HG03457 (cell line): ENCODE data around the gene SPTBN5.

Experiments
- ATAC-seq: cut with Tn5 transposase; IDR thresholded peaks from one replicate; pipeline ENCODE4 v1.9.1; 2021; ENCODE audit warnings: moderate number of reproducible peaks; ENCODE audit not compliant: unreplicated experiment

The SPTBN5 gene

GRCh38 chr15:41885321-41885720, 8.5 kb downstream of the SPTBN5 start:
- ATAC-seq: no peak

- ATAC-seq: no peak
Observed at GRCh38 chr15:41884458-41884857, 9.4 kb downstream of the SPTBN5 start.

- ATAC-seq: no peak
Observed at GRCh38 chr15:41883484-41883825, 10.4 kb downstream of the SPTBN5 start.

GRCh38 chr15:41882689-41883483, 11.0 kb downstream of the SPTBN5 start:
- no peak for ATAC-seq

GRCh38 chr15:41881920-41882688, 11.7 kb downstream of the SPTBN5 start:
- no peak for ATAC-seq

- no peak for ATAC-seq
Observed at GRCh38 chr15:41881550-41881919, 12.3 kb downstream of the SPTBN5 start.

GRCh38 chr15:41881086-41881485, 12.8 kb downstream of the SPTBN5 start:
- no peak for ATAC-seq

- ATAC-seq: no peak
Observed at GRCh38 chr15:41880156-41880877, 13.5 kb downstream of the SPTBN5 start.

- ATAC-seq: no peak
Observed at GRCh38 chr15:41879321-41879845, 14.5 kb downstream of the SPTBN5 start.

GRCh38 chr15:41878355-41878699, 15.5 kb downstream of the SPTBN5 start:
- ATAC-seq: no peak

GRCh38 chr15:41877631-41878354, 16.1 kb downstream of the SPTBN5 start:
- no peak for ATAC-seq

GRCh38 chr15:41876689-41877088, 17.2 kb downstream of the SPTBN5 start:
- no peak for ATAC-seq

GRCh38 chr15:41876007-41876406, 17.8 kb downstream of the SPTBN5 start:
- no peak for ATAC-seq

GRCh38 chr15:41874736-41875135, 19.1 kb downstream of the SPTBN5 start:
- ATAC-seq: no peak

- no peak for ATAC-seq
Observed at GRCh38 chr15:41873711-41874110, 20.1 kb downstream of the SPTBN5 start.

GRCh38 chr15:41872166-41872747, 21.6 kb downstream of the SPTBN5 start:
- no peak for ATAC-seq

GRCh38 chr15:41871175-41871905, 22.5 kb downstream of the SPTBN5 start:
- ATAC-seq: no peak

GRCh38 chr15:41870689-41871081, 23.2 kb downstream of the SPTBN5 start:
- no peak for ATAC-seq

GRCh38 chr15:41869770-41870688, 23.8 kb downstream of the SPTBN5 start:
- no peak for ATAC-seq
